GM12873 (cell line): Measurements from ENCODE around the gene WDR1.

Experiments used
- TF ChIP-seq, protein P1 (sequence below): IDR thresholded peaks from 2 replicates; pipeline ENCODE4 v1.5.1; 2012; ENCODE audit warnings: low read depth, mild to moderate bottlenecking, moderate library complexity, low read length, control low read depth; ENCODE audit not compliant: insufficient read depth; ENCODE audit errors: missing control alignments

WDR1 gene

DNA sequence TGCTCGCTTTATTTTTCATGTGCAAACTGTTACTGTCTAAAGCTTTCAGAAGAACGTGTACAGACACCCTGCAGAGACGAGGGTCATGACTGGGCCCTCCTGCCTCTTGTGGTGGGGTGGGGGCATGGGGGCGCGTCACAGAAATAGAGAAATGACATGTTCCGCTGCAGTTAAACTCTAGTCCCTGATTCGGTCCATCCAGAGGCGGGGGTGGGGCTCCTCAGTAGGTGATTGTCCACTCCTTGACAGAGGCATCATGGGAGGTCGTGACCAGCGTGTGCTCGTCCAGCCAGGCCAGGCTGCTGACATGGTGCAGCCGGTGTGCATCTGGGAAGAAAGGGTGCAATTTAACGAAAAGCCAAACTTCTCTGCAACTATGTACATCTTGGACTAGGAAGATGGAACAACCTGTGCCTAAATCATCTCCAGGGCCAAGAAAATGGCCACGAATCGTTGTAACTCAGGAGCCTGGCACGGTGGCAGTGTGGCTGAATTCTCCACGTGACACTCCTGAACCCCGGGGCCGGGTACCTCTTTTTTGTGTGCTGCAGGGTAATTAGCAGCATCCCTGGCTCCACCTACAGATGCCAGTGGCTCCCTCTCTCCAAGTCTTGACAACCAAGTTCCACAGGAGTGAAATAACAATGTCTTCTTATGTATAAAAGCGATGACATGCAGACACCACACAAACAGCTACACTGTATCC is 41.3 kb downstream of the WDR1 start:
- TF ChIP-seq, protein P1, sequence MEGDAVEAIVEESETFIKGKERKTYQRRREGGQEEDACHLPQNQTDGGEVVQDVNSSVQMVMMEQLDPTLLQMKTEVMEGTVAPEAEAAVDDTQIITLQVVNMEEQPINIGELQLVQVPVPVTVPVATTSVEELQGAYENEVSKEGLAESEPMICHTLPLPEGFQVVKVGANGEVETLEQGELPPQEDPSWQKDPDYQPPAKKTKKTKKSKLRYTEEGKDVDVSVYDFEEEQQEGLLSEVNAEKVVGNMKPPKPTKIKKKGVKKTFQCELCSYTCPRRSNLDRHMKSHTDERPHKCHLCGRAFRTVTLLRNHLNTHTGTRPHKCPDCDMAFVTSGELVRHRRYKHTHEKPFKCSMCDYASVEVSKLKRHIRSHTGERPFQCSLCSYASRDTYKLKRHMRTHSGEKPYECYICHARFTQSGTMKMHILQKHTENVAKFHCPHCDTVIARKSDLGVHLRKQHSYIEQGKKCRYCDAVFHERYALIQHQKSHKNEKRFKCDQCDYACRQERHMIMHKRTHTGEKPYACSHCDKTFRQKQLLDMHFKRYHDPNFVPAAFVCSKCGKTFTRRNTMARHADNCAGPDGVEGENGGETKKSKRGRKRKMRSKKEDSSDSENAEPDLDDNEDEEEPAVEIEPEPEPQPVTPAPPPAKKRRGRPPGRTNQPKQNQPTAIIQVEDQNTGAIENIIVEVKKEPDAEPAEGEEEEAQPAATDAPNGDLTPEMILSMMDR = no peak

DNA sequence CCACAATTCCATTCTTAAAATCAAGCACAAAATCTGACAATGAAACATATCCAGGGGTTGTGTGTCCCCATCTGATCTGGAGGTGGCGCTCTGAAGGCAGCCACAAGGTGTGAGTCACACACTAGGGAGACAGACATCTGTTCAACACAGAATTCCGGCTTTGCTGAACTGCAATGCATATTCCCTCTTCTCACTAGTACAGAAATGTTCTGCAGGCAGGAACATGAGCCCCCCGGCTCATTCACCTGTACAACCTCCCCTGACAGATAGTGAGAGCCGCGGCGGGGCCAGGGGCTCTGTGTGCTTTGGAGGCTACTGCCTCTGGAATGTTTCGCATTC is 41.9 kb downstream of the WDR1 start:
- TF ChIP-seq, protein P1 = peak; percentile 45

DNA sequence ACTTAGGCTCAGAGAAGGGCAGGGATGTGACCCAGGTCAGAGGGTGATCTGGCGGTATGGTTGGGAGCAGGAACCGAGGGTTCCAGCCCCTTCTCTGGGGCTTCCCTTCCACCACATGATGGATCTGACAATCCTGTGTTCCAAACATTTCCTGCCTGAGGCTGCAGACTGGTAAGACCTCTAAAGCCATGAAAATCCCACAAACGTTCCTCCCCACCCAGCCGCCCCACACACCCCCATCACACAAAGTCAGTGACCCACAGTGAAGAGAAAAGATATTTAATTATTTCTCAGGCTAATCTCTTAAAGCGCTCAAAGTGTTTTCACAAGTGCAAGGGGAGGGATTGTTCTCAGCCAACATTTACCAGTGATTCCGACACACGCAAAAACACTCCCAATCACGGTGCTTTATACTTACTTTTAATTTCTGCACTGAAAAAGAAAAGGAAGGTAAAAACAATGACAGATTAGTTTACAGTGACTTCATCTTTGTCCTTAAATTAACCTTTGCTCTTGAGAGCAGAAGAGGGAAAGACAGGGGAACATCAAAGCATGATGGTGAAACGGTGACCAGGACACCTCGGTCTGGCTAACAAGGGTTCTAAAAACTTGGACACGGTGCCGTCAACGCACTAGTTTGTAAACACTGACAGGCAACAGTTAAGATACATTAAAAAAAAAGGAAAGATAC is 42.4 kb downstream of the WDR1 start:
- TF ChIP-seq, protein P1 = no peak

DNA sequence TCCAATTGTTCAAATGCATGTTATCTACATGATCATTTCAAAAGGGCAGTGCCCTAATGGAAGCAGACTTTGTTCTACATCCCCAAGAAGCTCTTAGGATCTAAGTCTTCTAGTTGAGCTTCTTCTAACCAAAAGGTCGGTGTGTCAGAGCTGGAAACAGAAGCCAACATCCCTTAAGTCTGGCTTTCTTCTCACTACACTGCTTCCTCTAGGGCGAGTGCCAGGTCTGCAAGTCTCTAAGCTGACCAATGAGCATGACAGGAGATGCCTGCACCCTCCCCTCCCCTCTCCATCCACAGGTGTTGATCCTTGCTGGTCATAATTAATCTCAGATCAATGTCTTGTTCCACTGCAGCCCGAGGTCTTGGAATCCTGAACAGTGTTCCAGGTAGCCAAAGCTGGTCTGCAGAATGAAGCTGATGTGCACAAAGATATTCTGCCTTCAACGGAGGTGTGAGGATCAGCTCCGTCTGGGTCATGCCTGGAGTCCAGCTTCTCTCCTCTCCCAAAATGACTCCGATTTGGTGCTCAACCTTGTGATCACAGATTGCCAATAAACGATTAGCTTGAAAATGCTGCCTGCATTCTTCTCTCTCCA is 44.1 kb downstream of the WDR1 start:
- TF ChIP-seq, protein P1 = no peak

DNA sequence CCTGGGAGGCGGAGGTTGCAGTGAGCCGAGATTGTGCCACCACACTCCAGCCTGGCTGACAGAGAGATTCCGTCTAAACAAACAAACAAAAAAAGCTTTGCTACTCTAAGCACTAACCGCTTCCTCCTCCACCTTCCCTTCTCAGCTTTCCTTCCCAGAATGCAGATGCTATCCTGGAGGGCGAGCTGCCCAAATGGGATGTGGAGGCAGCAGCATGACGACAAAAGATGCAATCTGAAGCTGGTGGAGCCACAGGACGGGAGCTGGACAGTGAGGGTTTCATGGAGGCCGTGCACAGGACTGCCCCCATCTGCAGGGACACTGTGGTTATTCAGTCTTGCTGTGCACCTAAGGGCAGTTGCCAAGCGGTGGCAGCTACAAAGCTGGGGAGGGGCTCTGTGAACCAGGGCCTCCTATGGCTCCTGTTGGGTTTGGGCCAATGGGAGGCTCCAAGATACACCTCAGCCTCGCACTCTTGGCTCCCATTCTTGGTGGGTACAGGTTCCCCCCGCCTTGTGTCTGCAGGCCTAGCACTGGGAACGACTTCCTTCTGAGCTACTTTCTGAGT is 47.4 kb downstream of the WDR1 start:
- TF ChIP-seq, protein P1 = no peak

DNA sequence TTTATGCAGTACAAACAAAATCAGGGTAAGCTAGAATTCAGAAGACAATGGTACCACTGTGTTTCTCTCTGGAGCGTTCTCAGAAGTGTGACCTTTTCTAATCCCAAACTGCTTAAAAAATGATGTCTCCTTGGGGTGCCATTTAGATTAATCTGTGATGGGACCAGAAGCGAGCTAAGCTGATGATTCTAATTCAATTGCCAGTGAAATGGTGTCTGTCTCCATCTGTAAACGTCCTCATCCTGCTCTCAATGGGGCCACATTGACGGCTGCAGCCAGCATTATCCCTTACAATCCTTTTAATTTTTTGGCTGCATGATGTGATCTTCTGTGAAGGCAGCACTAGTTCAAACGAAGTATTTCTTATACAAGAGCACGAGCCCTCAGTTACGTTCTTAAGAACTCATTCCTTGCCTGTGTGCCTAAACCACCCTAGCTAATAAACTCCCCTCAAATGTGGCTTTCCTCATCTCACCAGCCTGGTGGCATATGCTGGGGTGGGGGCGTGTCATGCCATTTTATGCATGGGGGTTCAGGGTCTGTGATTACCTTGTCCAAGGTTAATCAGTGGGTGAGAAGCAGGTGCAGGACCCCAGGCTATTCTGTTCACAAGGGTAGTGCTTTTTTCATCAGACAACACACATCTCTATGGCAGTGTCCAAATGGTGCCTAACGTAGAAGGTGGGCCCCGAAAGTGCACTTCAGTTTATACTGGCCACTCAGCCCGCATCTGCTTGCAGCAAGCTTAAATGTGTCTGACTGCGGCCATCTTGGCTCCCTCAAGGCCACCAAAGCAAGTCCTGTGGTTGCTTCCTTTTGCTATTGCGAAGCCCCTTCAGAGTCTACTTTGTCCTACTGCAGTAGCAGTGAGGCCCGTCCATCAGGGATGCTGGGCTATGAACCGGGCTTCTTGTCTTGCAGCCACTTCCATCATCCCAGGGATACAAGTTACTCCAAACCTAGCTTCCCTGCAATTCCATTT is 49.6 kb downstream of the WDR1 start:
- TF ChIP-seq, protein P1 = no peak
